ENCODE measurements around the gene RPA1.

GRCh38 chr17:1783271-1783670 is 46.5 kb upstream of the RPA1 start:
- TF ChIP-seq CTCF (IDR thresholded peaks at IDR 0.05; ENCODE audit: poor library complexity, severe bottlenecking) (no peak), RAD21 (conservative IDR thresholded peaks at IDR 0.05) (no peak), REST (IDR thresholded peaks at IDR 0.05; ENCODE audit: borderline replicate concordance) (no peak), EZH2 (IDR thresholded peaks at IDR 0.05; ENCODE audit: borderline replicate concordance, insufficient read depth, low read length, poor library complexity, severe bottlenecking) (no peak), POLR2AphosphoS5 (IDR thresholded peaks at IDR 0.05) (no peak), EP300 (conservative IDR thresholded peaks at IDR 0.05; ENCODE audit: poor library complexity, severe bottlenecking) (no peak)

Measured in neural cell (in vitro differentiated cells).